Measurements from ENCODE around the gene VSX1.

VSX1 gene

DNA sequence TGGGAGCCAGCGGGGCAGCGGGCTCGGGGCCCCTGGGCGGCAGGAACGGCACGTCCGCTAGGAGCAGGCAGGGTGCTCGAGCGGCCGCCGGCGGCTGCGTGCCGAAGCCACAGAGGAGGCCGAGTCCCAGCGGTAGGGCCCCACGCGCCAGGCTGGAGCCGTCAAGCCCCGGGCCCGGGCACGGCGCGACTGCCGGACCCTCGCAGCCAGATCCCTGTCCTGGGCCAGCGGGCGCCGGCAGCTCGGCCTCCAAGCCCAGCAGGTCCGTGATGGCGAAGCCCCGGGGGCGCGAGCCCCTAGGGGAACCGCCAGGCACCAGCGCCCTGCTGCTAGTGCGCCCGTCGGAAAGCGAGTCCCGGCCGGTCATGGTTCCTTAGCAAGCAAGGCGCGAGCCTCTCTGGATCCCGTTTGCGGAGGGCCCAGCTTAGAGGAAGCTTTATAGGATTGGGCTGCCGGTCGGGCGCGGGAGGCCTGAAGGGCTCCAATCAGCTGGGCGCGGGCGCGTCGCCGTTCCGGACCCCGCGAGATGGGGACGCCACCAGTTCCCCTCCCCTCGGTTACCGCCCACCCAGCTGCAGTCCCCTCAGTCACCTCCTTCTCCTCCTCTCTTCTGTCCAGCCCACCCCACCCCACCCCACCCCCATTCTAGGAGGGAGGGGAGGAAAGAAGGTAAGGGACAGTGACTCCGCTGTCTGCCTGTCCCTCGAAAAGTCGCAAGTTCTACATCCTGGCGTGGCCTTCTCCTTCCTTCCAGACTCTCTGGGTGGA, at the start of gene VSX1:
TSS of gene VSX1 (minus strand) at position 412 of the 768 bp plus-strand sequence. CDS start at position 367, 45 bp downstream.
- TF ChIP-seq, protein P1, sequence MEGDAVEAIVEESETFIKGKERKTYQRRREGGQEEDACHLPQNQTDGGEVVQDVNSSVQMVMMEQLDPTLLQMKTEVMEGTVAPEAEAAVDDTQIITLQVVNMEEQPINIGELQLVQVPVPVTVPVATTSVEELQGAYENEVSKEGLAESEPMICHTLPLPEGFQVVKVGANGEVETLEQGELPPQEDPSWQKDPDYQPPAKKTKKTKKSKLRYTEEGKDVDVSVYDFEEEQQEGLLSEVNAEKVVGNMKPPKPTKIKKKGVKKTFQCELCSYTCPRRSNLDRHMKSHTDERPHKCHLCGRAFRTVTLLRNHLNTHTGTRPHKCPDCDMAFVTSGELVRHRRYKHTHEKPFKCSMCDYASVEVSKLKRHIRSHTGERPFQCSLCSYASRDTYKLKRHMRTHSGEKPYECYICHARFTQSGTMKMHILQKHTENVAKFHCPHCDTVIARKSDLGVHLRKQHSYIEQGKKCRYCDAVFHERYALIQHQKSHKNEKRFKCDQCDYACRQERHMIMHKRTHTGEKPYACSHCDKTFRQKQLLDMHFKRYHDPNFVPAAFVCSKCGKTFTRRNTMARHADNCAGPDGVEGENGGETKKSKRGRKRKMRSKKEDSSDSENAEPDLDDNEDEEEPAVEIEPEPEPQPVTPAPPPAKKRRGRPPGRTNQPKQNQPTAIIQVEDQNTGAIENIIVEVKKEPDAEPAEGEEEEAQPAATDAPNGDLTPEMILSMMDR (IDR thresholded peaks at IDR 0.05; ENCODE audit: borderline replicate concordance, insufficient read depth, low read depth, low read length), result no peak
- no peak within 1 kb of the TSS for H3K4me3 ChIP-seq (ENCODE audit: low read depth, low read length)

DNA sequence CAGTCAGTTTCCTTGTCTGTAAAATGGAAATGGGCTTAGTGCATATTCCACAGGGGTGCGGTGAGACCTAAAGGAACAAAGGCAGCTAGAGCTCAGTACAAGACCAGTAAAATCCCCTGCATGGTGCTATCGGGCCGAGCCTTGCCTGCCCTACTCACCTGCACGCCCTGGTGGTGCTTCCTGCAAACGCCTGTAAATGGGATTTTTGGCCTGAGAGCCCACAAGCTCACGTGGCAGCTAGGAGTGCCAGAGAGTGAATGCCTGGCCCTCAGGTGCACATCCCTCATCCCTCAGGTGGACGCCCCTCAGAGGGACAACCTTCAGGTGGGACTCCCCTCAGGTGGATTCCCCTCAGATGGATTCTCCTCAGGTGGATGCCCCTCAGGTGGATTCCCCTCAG, 48.0 kb upstream of the VSX1 start:
- H3K4me3 ChIP-seq (ENCODE audit: low read depth, low read length), result no peak overlapping the region
- TF ChIP-seq, protein P1 (IDR thresholded peaks at IDR 0.05; ENCODE audit: borderline replicate concordance, insufficient read depth, low read depth, low read length), result no peak

DNA sequence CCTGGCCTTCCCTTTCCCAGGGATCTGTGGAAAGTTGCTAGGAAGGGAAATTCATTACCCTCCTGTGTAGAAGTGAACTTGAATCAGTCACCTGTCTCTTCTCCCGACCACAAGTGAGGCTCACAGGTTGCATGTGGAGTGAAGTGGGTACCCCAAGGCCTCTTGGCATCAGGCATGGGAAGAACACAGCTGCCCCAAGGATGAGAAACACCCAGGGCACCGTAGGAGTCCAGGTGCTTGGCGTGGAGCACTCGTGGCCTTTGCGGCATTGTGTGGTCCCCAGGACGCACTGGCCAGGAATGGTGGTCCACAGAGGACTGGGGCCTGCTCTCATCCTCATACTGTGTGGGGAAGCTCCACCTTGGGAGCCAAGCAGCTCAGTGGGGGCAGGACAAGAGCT, 47.5 kb upstream of the VSX1 start:
- no peak overlapping the region for H3K4me3 ChIP-seq (ENCODE audit: low read depth, low read length)

DNA sequence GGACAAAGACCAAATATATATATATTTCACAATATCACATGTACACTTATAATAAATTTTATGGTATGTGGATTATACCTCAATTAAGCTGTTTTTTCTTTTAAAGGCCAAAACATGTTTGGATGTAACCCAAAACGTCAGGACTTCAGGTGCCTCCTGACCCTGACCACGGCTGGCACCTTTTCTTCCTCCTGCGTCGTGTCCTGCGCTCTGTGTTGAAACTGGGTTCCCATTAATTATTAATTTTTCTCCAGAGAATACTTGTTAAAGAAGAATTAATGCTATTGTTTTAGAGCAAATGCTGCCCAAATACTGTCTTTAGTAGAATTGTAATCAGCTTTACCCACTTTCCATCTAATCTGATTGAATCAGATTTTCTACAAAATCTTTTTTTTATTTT, 46.7 kb upstream of the VSX1 start:
- no peak overlapping the region for H3K4me3 ChIP-seq (ENCODE audit: low read depth, low read length)
- TF ChIP-seq, protein P1 (IDR thresholded peaks at IDR 0.05; ENCODE audit: borderline replicate concordance, insufficient read depth, low read depth, low read length), result no peak

More for the DNA sequence above, 47.5 kb upstream of the VSX1 start:
- TF ChIP-seq, protein P1 (IDR thresholded peaks at IDR 0.05; ENCODE audit: borderline replicate concordance, insufficient read depth, low read depth, low read length), result no peak

DNA sequence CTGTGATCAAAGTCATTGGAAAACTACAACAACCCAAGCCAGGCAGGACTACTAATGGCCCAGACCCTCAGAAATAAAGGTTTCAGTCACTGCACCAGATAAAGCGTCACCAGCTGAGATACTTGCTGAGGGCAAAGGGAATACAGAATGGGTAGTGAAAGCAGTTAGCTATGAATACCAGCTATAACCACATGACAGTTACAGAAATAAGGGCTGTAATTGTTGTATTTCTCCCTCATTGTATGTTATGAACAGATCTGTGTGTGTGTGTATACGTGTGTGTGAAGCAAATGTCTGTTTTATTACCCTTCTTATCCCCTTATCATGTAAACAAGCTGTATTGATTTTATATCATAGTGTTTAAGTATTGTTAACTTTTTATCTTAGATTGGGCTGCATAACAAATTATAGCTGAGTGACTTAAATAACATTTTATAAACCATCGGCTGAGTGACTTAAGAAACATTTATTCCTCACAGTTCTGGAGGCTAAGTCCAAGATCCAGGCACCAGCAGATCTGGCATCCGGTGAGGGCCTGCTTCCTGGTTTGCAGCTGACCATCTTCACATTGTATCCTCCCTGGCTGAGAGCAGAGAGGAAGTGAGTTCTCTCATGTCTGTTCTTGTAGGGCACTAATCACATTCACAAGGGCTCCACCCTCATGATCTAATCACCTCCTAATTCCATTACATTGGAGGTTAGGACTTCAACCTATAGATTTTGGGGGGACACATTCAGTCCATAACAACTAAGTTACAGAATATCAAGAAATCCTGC, 46.0 kb upstream of the VSX1 start:
- no peak overlapping the region for H3K4me3 ChIP-seq (ENCODE audit: low read depth, low read length)
- TF ChIP-seq, protein P1 (IDR thresholded peaks at IDR 0.05; ENCODE audit: borderline replicate concordance, insufficient read depth, low read depth, low read length), result no peak

DNA sequence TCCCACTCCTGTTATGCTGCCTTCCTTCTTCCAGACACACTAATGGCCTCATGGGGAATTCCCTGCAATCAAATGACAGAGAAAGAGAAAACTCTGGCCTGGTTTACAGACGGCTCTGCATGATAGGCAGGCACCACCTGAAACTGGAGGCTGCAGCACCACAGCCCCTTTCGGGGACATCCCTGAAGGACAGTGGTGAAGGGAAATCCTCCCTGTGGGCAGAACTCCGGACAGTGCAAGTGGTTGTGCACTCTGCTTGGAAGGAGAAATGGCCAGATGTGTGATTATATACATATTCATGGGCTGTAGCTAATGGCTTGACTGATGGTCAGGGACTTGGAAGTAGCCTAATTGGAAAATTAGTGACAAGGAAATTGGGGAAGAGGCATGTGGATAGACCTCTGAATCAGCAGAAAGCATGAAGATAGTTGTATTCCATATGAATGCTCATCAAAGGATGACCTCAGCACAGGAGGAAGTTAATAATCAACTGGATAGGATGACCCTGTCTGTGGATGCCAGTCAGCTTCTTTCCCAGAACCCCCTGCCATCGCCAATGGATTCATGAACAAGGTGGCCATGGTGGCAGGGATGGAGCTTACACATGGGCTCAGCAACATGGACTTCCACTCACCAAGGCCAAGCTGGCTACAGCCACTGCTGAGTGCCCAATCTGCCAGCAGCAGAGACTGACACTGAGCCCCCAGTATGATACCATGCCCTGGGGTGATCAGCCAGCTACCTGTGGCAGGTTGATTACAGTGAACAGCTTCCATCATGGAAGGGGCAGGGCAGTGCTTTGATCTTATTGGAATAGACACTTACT, 44.5 kb upstream of the VSX1 start:
- H3K4me3 ChIP-seq (ENCODE audit: low read depth, low read length), result no peak overlapping the region
- TF ChIP-seq, protein P1 (IDR thresholded peaks at IDR 0.05; ENCODE audit: borderline replicate concordance, insufficient read depth, low read depth, low read length), result no peak
